CD4-positive, alpha-beta T cell treated with Interleukin-17A for 1 hour (primary cell): ENCODE results near the gene RARA.

Experiments
- DNase-seq: peaks from one replicate; pipeline ENCODE4 v3.0.0-alpha.2; 2020

RARA gene

DNA sequence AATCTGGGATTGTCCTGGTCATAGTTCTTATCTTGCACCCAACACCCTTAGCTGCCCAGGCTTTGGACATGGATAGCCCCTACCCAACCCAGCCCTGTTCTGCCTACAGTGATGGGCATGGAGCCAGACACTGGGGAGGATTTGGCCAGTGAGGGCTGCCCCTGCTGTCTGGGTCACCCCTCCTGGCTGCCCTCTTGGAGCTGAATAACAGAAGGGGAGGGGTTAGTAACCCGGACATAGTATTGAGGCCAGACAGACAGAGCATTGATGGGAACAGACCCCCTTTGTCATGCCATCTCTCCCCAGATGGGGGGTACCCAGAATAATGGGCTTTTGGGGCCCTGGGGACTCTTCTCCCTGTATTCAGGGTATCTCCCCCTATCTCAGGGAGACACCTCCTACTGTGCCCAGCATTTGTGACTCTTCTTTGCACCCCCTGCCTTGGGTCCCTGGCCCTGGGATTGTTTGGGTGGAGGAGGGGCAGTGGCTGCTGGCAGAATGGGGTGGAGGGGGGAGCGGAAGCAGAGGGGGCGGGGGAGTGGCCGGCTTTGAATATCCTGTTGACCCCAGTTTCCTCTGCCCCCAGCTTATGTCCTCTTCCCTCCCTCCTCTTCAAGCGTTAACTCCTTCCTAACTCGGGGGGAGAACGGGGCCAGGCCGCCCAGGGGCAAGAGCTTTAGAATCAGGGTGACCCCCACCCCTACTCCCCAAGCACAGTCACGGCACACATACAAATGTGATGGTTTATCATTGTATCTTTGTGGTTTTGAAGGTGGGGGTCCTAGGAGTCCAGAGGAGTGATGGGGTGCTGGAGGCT, 38.5 kb downstream of the RARA start:
- no peak for DNase-seq

DNA sequence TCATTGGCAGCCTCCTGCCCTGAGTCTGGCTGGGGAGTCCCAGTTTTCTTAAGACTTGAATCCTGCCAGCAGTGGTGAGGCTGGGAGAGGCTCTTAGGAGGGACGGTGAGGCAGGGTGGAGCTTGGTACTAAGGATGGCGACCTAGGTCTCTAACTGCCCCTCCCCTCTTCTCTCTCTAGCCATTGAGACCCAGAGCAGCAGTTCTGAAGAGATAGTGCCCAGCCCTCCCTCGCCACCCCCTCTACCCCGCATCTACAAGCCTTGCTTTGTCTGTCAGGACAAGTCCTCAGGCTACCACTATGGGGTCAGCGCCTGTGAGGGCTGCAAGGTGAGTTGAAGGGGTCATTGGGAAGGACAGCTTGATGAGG, 39.1 kb downstream of the RARA start:
- no peak for DNase-seq

DNA sequence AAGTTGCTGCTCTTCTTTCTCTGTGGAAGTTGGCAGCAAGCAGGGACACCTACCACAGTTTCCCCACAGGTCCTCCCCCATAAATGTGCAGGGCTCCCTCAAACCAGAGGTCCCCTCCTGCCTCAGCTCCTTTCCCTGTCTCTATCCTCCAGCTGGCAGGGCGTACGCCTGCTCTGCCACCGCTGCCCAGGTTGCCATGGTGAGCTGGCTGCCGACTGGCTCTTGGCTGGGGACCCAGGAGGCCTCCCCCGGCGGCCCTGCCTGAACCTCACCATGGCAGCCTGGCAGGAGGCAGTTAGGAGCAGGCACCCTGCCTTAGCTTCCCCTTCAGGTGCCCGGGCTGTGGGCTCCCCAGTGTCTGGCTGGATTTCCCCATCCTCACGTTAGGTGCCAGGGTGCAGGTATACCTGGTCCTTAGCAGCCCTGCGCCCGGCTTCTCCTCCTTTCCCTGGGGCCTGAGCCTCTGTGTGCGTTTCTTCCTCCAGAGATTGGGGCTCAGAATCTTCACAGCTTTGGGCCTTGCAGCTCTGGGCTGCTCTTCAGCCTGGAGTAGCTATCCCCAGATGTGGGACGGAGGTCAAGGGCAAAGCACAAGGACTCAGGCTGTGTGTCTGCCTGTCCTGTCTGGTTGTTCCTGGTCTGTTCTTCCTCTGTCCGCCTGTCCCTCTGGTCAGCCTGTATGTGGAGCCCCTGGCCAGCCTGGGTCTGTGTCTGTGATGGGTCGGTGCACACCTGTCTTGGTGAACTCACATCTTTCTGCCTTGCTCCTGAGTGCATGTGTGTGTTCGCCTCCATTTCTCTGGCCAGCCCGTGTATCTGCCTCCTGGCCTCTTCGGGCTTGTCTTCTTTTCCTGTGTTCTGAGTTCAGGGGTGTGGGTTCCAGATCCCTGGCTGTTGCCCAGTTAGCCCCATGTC, 39.8 kb downstream of the RARA start:
- no peak for DNase-seq

DNA sequence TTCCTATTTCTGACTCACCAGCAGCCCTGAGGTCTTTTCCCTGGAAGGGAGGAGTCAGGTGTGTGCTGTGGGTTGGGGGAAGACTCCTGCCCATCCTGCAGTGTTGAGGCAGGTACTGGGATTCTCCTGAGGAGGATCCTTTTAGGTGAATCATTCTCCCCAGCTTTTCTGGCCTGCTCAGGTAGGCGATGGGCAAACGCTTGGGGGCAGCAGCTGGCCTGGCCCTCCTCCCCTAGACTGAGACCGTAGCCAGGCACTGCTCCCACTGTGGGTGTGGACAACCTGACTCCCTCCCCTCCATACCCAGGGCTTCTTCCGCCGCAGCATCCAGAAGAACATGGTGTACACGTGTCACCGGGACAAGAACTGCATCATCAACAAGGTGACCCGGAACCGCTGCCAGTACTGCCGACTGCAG, 40.5 kb downstream of the RARA start:
- no peak for DNase-seq

DNA sequence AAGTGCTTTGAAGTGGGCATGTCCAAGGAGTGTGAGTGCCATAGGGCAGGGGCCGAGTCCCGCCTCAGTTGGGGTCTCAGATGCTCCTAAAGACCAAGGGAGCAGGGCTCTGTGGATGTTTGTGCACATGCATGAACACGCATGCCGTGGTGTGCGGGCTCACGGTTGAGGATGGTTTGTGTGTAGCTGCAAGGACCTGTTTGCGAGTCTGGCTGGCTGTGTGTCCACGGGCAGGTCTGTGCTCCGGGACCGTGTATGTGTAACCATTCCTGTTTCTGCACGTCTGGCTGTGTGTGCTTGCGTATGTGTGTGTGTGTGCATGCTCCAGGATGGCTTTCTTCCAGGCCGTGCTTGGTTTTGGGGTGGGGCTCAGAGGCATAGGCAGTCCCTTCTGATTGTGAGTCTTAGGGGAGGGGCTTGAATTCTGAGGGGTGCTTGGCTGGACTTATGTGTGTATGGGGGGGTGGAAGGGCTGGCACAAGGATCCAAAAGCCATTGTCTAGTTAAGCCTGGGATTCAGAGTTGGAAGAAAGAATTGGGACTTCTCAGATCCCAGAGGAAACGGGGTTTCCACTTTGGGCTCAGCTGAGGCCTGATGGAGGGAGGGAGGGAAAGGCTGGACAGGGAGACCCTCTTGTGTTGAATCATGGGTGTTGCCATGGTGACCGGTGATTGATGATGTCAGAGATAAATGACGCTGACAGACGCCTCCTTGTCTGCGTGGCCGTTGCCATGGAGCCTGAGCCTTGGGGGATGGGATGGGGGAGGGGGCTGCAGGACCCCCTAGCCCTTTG, 41.1 kb downstream of the RARA start:
- no peak for DNase-seq

DNA sequence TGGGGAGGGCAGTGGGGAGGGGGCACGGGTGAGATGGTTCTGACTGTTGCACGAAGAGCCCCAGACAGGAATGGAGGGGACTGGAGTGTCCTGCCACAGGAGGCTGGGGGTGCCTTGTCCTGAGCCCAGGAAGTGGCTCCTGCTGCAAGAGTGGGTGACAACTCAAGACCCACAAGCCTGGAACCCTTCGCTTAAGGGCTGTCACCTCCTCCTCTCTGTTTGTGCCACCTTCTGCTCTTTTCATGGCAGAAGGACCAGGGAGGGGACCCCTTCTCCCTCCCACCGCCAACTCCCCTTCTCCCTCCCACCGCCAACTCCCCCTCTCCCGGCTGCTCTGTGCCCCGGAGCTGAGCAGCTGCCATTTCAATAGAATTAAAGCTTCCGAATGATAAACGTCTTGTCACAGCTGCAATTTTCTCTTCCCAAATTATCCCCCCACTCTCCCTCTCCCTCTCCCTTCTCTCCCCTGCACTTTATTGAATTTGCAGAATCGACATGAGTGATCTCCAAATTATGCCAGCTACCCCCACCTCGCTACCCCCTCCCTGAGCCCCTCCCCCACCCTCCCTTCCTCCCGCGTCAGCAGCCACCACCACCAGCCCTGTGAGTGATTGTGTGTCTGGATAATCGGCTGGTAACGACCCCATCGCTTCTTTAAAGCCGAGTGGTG, 41.8 kb downstream of the RARA start:
- no peak for DNase-seq

- no peak for DNase-seq
Observed at GRCh38 chr17:40351359-40352236, 42.6 kb downstream of the RARA start.

DNA sequence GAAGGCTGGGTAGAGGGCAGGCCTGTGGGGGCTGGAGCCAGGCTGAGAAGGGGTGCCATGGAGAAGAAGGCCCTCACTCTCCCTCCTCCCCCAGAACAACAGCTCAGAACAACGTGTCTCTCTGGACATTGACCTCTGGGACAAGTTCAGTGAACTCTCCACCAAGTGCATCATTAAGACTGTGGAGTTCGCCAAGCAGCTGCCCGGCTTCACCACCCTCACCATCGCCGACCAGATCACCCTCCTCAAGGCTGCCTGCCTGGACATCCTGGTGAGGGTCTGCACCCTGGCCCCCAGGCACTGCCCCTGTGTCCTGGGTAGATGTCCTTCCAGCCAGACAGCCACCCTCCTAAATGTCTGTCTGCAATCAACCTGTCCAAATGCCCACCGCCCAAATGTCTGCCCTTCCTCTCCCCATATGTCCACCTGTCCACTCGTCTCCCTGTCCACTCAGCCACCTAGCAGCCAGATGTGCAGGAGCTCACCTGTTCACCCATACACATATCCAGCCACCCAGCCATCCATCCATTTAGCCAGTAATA, 43.3 kb downstream of the RARA start:
- DNase-seq: no peak

DNA sequence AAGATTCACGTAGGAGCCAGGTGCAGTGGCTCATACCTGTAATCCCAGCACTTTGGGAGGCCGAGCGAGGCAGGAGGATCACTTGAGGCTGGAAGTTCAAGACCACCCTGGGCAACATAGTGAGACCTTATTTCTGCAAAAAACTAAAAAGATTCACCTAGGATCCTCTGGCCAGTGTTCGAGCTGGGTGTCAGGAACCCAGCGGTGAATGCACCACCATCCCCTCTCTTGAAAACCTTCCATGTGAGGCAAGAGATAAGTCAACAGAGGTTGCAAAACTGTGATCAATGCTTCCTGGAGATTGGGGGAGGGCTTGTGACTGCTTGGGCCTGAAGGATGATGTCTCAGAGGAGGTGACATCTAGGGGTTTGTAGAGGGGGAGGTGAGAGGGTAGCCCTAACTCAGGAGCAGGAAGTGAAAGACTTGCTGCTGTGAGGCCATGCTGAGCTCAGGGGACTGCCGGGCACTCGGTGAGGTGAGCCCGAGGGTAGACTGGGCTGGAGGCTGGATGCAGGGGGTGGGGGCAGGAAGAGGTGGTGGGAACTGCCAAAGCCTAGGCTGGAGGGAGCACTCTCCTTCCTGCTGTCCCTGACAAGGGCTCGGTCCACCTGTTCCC, 43.9 kb downstream of the RARA start:
- DNase-seq: no peak

DNA sequence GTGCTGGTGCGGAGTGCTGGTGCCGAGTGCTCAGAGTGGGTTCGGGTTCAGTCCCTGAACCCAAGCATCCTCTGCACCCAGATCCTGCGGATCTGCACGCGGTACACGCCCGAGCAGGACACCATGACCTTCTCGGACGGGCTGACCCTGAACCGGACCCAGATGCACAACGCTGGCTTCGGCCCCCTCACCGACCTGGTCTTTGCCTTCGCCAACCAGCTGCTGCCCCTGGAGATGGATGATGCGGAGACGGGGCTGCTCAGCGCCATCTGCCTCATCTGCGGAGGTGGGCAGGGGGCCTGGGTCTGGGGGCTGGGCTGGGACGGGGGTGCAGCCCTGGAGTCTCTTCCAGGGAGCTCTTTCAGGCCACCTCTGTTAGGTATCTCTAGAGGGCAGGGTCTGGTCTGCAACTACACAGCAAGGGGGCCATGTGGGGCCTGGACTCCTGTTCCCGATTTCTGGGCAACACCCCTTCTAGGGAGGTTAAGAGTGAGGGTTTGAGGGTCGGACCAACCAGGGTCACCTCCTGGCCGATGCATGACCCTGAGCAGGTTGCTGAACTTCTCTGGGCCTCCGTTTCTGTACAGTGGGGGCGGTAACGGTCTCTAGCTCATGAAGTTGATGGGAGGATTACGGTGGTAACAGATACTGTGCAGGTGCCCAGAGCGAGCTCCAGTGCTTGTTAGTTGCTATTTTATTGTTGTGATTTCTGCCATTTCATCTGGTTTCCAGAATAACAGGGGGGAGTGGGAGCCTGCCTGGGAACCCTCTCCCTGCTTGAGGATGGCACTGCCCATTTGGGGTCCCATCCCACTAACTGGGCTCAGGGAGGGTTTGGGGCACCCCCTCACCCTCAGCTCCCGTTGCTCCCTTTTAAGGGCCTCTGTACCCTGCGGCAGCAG, 45.5 kb downstream of the RARA start:
- no peak for DNase-seq

- DNase-seq: peak; percentile 79
Observed at GRCh38 chr17:40355123-40355803, 46.3 kb downstream of the RARA start.

- no peak for DNase-seq
Observed at GRCh38 chr17:40355804-40356758, 47.1 kb downstream of the RARA start.

- DNase-seq: no peak
Observed at GRCh38 chr17:40356990-40357881, 48.3 kb downstream of the RARA start.

DNA sequence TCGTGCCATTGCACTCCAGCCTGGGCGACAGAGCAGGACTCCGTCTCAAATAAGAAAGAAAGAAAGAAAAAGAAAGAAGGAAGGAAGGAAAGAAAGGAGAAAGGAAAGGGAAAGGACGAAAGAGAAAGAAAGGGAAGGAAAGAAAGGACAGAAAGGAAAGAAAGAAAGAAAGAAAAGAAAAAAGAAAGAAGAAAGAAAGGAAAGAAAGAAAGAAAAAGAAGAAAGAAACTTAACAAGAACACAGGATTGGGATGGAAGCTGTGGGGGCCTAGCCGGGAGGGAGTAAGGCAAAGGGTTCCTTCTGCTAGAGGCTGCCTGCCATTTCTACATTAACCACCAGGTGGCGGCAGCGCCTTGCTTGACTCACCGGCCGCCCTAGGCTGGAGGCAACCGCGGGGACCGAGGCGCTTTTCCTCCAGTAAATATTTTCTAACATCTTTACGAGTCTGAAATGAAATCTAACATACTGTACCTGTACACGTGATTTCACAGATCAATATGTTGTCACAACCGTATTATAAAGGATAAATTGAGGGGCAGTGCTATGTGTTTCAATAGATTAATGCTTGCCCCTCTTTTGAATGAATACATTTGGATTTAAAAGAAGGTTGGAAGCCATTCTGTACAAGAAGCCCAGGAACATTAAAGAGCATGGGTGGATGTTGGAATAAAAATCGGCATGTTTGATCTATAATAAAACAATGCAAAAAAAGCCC, 49.5 kb downstream of the RARA start:
- peak; percentile 89 for DNase-seq

DNA sequence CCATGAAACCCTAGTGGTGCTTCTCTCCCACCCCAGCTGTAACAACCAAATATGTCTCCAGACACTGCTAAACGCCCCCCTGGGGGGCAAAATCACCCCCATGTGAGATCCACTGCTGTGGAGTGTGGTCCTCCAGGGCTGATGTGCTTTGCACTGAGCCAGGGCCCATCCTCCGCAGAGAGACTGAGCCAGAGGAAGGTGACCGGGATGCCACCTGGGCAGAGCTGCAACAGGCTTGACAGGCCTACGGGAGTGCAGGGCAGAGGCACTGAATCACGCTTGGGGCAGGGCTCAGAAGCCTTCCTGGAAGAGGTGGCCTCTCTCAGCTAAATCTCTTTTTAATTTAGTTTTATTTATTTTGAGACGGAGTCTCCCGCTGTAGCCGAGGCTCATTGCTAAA, 51.1 kb downstream of the RARA start:
- no peak for DNase-seq
